NCI-H2227 (cell line): ENCODE data around the gene AKAP10.
"Not testable (repeated sequence)": the region's sequence is repeated elsewhere in the genome, so short reads cannot be mapped to it uniquely, and the experiment has no call there.

Experiments
- DNase-seq: peaks from one replicate; lab custom pipeline; 2025; ENCODE audit not compliant: unreplicated experiment; lab: John Stamatoyannopoulos, UW

Gene AKAP10

DNA sequence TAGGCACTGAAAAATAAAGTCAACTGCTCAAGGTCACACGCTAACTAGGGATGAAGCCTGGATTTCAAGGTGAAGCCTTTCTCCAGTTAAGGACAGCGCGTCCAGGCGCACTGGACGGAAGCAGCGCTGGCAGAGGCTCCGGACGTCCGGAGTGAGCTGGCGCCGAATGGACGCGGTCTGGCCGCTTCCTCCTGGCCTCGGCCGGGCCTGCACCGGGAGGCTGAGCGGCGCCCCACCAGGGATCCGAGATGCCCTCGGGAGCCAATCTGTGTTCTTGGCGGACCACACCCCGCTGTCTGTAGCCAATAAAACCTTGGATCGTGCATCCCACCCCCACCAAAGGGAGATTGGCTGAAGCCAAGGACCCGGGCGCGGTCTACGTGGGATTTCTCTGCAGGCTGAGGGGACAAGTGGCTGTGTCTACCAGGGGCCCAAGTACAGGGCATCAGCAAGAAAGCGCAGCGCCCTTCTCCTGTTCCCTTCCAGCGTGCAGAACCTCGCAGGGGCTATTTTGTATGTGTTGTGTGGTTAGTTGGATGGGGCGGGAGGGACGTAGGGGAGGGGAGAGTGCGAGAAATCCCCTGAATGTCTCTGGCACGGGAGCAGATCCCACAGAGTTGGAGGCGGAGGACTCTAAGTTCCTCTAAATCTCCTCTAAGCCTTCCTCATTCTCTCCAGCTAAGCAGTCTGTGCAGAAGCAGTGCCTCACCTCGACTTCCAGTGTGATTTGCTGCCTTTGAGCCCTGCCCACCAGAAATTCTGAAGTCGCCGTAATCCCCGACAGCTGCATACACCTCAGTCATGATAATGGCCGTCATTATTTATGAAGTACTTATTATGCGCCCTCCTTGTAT, 2.5 kb upstream of the AKAP10 start:
- DNase-seq, result no peak

DNA sequence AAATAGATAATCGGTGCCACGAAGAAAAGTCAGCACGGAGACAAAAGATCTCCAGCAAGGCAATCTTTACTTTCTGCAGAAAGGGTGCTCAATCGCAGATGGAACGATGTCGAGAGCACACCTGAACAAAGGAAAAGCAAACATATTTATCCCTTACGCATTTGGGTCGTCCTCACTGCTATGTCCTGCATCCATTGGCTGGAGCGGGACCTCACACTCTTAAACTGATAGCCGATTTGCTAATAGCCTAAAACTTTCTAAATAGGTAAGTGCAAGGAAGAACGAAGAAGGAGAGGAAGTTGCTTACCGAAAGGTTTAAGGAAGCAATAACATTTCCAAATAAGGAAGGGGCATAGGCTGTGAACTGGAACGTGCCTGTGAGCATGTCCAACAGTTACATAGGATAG, 1.2 kb upstream of the AKAP10 start:
- no peak for DNase-seq

DNA sequence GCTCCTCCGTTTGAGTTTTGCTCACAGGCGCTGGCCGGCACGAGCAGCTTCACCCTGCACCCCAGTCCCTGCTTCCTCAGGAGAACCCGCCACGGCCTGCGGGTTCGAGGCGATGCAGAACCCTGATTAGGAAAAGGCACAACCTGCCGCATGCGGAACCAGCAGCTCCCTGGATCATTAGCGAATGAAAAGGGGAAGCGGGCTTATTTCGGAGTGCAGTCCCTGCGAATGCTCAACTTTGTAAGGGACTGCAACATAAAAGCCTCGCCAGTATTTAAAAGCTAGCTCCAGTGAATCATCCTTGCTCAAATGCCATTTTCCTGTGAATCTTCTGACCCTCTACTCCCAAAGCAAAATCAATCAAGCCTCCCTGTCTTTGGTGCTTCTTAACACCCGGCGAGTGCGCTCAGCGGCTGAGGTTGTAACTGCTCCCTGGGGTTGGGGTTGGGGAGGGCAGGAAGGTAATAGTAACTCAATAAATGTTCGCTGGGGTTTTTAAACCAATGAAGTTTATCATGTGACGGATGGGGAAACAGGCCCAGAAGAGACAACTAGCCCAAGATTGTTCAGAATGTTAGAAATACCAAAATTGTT, 678 bp upstream of the AKAP10 start:
- DNase-seq, result no peak

- DNase-seq, result no peak
Measured at GRCh38 chr17:19975601-19976000, 2.0 kb downstream of the AKAP10 start.

DNA sequence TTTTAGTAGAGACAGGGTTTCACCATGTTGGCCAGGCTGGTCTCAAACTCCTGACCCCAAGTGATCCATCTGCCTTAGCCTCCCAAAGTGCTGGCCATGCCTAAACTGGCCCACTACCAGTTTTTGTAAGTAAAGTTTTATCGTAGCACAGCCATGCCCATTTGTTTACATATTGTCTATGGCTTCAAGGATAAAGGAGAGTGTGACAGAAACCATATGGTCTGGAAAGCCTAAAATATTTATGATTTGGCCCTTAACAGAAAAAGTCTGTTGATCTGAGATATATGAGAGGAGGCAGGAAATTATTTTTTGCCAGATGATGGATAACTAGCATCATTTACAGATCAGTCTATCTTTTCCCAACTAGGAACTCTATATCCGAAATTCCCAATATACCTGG, 4.5 kb downstream of the AKAP10 start:
- no peak for DNase-seq

DNA sequence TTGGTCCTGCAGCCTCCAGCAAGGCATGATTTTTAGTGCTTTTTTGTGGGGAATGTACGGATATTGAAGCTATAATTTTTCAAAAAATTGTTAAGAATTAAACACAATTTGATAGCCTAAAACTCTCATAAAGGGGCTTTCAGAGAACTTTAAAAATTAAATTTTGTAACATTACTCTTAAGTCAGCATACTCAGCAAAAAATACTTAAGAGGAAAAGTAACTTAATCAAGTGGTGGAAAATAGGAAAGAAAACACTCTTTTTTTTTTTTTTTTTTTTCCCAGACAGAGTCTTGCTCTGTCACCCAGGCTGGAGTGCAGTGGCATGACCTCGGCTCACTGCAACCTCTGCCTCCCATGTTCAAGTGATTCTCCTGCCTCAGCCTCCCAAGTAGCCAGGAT, 14.7 kb downstream of the AKAP10 start:
- not testable (repeated sequence) for DNase-seq

DNA sequence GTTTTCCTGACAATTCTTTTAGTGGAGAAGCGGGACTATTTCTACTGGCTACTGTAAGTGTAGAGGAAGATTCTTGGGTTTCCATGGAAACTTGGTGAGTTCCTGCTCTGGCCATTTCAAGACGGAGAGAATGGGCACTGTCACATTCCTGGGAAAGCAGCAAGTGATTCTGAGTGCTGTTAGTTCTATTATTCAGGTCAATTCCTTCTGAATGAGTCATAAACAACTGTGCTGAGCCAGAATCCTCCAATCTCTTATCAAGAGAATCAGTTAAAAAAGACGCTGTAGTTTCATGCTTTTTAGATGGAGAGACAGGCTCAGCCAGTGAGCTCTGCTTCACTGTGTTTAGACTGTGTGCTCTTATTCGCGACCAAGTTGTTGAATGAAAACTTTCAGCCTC, 19.6 kb downstream of the AKAP10 start:
- no peak for DNase-seq

- DNase-seq, result no peak
Measured at GRCh38 chr17:19955099-19955498, 22.5 kb downstream of the AKAP10 start.

DNA sequence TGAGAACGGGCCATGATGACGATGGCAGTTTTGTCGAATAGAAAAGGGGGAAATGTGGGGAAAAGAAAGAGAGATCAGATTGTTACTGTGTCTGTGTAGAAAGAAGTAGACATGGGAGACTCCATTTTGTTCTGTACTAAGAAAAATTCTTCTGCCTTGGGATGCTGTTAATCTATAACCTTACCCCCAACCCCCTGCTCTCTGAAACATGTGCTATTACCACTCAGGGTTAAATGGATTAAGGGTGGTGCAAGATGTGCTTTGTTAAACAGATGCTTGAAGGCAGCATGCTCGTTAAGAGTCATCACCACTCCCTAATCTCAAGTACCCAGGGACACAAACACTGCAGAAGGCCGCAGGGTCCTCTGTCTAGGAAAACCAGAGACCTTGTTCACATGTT, 26.2 kb downstream of the AKAP10 start:
- DNase-seq, result not testable (repeated sequence)

DNA sequence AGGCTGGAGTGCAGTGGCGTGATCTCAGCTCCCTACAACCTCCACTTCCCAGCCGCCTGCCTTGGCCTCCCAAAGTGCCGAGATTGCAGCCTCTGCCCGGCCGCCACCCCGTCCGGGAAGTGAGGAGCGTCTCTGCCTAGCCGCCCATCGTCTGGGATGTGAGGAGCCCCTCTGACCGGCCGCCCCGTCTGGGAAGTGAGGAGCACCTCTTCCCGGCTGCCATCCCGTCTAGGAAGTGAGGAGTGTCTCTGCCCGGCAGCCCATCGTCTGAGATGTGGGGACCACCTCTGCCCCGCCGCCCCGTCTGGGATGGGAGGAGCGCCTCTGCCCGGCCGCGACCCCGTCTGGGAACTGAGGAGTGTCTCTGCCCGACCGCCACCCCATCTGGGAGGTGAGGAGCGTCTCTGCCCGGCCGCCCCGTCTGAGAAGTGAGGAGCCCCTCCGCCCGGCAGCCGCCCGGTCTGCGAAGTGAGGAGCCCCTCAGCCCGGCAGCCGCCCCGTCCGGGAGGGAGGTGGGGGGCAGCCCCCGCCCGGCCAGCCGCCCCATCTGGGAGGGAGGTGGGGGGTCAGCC, 26.9 kb downstream of the AKAP10 start:
- DNase-seq, result not testable (repeated sequence)

DNA sequence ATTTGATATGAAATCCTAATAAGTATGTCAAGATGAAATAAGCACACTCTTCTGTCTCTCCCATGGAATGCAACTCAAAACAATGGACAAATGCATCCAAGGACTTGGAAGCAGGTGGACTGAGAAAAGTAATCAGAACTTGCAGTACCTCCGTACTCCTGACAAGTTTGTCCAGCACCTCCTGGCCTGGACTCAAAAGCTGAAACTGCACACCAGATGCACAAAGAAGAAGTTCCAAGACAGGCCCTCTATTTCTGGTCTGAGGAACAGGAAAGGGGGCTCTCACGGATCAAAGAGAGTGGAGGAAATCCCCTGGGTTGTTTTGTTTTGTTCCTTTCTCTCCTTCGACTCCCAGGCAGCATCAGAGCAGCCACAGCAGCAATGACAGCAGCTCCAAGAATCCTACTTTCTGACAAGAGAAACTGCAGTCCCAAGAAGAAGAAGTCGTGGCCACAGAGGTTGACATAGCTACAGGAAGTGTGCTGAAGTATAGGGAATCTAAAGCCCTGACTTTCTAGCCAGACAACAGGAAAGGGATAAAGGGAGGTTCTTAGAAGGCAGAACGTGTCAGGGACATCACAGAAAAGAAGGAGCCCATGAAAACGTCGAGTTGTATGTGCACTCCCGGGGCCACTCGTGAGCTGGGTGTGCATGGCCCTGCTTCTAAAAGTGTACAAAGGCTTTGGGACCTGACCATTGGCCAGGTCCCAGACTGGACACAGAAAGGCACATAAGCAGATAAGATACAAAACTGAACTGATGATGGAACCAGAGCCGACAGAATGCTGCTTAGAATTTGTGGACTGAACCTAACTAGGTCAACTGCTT, 29.3 kb downstream of the AKAP10 start:
- no peak for DNase-seq

GRCh38 chr17:19946921-19947320, 30.7 kb downstream of the AKAP10 start:
- DNase-seq, result no peak

DNA sequence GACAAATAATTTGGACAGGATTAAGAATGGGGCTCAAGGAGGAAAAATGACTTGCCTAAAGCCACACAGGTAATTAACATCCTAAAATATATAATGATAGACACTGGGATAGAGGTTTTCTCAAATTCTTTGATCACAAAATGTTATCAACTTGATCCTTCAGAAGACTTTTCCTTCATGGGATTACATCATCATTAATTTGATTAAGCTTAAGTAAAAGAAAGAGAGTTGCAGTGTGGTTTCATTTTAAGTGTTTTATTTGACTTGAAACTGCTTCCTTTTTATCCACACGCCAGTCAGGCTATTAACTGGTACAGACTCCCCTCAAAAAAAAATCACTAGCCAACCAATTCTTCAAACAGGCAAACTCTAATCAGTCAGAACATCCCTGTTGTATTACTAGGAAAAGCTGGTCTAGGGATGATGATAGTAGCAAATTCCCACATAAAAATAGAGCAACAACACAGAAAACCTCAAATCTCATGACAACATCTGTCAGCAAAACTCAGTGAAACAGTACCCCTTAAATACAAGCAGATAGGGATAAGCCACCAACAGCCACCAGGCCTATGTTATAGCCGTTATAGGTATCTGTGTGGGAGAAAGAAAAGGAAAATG, 32.5 kb downstream of the AKAP10 start:
- DNase-seq, result no peak

DNA sequence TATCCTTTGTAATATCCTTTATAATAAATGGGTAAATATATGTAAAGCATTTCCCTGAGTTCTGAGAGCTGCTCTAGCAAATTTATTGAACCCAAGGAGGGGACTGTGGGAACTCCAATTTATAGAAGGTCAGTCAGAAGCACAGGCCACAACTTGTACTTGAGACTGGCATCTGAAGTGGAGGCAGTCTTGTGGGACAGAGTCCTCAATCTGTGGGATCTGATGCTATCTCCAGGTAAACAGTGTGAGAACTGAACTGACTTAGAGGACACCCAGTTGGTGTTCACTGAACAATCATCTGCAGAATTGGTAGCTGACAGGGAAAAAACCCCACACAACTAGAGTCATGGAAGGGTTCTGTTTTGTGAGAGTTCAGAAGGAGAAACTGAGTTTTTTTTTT, 34.0 kb downstream of the AKAP10 start:
- no peak for DNase-seq

DNA sequence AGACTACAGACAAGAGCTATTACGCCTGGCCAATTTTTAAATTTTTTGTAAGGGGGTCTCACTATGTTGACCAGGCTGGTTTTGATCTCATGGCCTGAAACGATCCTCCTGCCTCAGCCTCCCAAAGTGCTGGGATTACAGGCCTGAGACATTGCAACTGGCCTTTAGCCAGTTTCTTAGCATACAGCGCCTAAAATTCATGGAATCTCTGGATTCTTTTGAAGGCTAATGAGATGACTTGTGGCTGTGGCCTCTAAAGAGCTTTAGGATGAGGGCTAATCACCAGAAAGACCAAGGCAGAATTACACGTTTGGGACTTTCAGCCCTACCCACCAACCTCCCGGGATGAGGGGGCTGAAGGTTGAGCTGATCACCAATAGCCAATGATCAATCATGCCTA, 34.6 kb downstream of the AKAP10 start:
- DNase-seq, result no peak

DNA sequence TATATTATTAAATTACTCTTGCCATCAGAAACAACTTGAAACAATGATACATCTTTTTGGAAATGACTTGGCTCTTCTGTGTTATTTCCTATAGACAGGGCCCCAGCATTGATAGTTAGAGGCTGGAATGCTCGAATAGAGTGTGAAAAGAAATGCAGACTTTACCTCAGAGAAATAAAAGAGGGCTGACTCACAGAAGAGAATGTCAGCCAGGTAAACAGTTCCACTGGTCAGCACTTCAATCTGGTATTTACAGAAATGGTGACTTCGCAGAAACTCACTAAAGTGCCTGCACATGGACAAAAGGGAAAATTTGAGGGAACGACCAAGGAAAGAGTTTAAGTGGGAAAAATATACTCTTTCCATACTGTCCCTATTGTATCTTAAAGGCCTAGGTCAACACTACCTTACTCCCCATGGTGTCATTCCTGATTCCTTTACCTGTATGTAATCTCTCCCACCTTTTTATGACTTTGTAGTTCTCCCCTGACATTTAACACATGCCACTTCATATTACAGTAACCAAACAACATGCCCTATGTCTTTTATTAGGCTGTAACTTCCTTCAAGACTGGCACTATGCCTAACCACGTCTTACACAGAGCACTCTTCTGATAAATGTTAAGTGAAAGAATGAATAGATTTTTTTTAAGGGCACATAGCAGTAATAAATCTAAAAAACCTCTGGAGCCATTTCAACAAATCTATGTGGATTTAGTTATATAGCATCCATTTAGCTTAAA, 36.7 kb downstream of the AKAP10 start:
- DNase-seq, result no peak

DNA sequence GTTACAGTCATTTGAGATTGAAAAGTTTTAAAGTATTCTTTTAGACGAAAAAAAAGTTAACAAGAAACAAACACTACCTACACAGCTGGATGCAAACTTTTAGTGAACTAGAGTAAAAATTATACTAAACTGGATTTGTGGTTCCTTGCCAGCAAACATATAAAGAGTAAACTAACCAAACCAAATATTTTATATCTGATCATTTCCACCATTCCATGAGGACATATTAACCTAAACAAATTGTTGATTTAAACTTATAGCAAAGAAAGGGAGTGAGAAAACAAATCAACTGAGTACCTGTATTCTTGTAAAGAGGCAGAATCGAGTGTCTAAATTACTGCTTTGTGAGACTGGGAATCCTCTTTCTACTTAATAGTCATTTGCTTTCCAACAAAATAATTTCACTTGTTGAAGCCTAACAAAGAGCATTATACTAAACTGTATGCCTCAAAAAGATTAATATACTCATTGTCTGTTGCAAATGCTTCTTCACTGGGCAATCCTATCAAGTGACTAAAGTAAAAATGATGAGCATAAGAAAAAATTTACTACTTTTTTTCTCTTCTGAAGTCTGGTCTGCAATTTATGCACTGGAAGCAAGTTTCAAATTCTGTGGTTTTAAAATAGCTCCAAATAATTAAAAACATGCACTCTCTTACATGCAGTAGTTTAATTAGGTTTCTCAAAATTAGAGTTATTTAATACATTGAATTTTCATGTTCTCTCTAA, 37.5 kb downstream of the AKAP10 start:
- no peak for DNase-seq

DNA sequence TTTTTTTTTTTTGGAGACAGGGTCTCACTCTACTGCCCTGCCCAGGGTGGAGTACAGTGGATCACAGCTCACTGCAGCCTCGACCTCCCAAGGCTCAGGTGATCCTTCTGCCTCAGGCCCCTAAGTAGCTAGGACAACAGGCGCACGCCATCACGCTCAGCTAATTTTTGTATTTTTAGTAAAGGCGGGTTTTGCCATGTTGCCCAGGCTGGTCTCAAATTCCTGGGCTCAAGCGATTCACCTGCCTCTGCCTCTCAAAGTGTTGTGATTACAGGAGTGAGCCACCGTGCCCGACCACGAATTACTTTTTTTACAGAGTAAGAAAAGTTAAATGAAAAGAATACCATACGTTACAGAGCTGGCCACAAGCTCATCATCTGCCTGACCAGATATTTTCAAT, 38.9 kb downstream of the AKAP10 start:
- no peak for DNase-seq

DNA sequence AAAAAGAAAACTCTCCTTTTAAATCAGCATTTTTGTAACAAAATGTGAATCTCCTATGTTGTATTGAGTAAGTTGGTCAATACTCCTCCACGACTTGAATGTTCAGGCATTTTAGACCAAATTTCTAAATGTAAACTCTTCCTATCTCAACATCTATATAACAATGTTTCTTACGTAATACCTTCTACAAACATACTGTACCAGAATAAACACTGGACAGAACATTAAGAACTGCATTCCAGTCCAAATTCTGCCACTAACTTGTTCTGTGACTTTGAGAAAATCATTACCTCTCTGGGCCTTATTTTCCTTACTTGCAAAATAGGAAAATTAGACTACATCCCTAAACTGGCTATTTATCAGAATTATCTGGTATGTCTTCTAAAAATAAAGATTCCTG, 40.1 kb downstream of the AKAP10 start:
- DNase-seq, result no peak

GRCh38 chr17:19935169-19935568, 42.5 kb downstream of the AKAP10 start:
- DNase-seq, result no peak
